Mesothelial cell of epicardium (in vitro differentiated cells): ENCODE measurements around the gene PQBP1. TPM values are rescaled to one million over a fixed set of nuclear protein-coding genes. Genes with fewer than 3 reads are reported as not detected.

ENCODE experiments used
- DNase-seq, 2 experiments: peaks; one replicate each; pipeline ENCODE4 v3.0.0; 2021; ENCODE audit warnings: low spot score in 2 of 2; ENCODE audit not compliant: unreplicated experiment in 2 of 2
- H3K27ac Mint-ChIP-seq: 2 replicates; pipeline ENCODE4 v1.8.0; 2021; ENCODE audit warnings: mixed read lengths
- H3K27me3 Mint-ChIP-seq: 2 replicates; pipeline ENCODE4 v1.8.0; 2021; ENCODE audit warnings: low read depth, mixed read lengths
- H3K36me3 Mint-ChIP-seq: 2 replicates; pipeline ENCODE4 v1.8.0; 2021; ENCODE audit warnings: mixed read lengths
- H3K4me1 Mint-ChIP-seq: 2 replicates; pipeline ENCODE4 v1.8.0; 2021; ENCODE audit warnings: mixed read lengths
- H3K4me3 Mint-ChIP-seq: 2 replicates; pipeline ENCODE4 v1.8.0; 2021; ENCODE audit warnings: mild to moderate bottlenecking, moderate library complexity, mixed read lengths
- H3K9me3 Mint-ChIP-seq: 2 replicates; pipeline ENCODE4 v1.8.0; 2021; ENCODE audit warnings: mixed read lengths
- total RNA-seq: library from RNA; stranded (reverse); gene quantifications from 3 replicates; pipeline ENCODE4 v1.2.1, GENCODE V29; 2021
- TF ChIP-seq, protein P1 (sequence below): fragments of 200-600 bp; sonication (generic); IDR thresholded peaks from one replicate; pipeline ENCODE4 v1.5.0; 2021; ENCODE audit warnings: antibody characterized with exemption; ENCODE audit not compliant: unreplicated experiment

PQBP1 gene
- total RNA-seq, 1 donor from 2014 or later: 62.2 TPM

DNA sequence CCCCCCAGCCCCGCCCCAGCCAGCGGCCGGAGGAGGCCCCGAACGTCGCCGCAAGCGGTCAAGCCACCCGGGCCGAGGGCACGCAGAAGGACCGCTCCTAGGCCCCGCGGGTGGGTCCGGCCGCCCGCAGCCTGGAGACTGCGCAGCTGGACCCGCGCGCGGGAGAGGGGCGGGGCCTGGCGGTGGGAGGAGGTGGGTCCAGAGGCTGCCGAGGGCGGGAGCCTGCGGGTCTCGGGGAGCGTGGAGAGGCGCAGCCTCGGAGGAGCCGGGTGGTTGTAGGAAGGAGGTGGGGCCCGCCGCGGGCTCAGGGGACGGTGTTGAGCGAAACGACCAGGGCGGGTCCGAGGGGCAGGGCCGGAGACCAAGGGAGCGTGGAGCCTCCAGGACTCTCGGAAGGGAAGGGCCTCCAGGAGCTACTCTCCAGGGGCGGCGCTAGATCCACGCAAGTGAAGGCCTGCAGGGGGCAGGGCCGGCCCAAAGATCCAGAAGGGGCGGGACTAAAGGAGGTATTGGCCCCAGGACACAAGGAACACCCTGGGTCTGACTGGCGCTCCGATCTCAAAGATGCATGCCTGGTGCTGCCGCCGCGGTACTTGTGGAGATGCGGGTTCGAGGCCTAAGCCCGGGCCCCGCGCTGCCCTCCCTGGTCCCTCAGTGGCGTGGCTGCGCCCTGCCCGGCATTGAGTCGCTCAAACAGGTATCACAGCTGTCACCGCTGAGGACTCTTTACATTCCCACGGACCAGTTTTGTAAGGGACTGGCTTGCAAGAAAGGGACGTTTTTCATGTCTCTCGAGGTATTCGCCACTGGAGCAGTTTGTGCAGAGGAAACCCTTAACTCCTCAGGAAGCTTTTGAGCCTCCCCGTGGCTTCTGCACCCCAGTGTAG is 6.1 kb upstream of the PQBP1 start:
- H3K9me3 Mint-ChIP-seq: peaks cover 8% of the 10 kb centered on the region

DNA sequence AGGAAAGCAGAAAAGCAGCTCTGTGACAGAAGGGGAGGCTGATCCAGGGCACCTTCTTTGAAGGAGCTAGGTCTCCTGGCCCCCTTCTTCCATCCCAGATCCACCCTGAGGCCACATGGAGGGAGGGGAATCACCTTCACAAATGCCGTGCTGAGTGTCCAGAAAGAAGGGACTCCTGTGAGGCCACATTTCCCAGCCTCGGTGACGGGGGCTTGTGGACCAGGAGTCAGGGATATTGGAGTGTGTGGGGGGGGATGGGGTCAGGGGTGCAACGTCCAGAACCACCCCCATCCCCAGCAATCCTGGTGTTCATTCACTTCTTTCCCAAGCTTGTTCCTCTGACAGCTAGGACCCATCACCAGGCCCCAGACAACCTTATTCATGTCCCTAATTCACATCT is 4.8 kb upstream of the PQBP1 start:
- TF ChIP-seq, protein P1, sequence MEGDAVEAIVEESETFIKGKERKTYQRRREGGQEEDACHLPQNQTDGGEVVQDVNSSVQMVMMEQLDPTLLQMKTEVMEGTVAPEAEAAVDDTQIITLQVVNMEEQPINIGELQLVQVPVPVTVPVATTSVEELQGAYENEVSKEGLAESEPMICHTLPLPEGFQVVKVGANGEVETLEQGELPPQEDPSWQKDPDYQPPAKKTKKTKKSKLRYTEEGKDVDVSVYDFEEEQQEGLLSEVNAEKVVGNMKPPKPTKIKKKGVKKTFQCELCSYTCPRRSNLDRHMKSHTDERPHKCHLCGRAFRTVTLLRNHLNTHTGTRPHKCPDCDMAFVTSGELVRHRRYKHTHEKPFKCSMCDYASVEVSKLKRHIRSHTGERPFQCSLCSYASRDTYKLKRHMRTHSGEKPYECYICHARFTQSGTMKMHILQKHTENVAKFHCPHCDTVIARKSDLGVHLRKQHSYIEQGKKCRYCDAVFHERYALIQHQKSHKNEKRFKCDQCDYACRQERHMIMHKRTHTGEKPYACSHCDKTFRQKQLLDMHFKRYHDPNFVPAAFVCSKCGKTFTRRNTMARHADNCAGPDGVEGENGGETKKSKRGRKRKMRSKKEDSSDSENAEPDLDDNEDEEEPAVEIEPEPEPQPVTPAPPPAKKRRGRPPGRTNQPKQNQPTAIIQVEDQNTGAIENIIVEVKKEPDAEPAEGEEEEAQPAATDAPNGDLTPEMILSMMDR: no peak
- H3K36me3 Mint-ChIP-seq: peaks cover 8% of the 10 kb centered on the region
- no peaks in the 10 kb centered on the region for H3K27me3 Mint-ChIP-seq
- no peak for DNase-seq
- H3K4me3 Mint-ChIP-seq: no peak overlapping the region
- H3K4me1 Mint-ChIP-seq: peaks cover 23% of the 10 kb centered on the region
- H3K9me3 Mint-ChIP-seq: peaks cover 4% of the 10 kb centered on the region
- no peak overlapping the region for H3K27ac Mint-ChIP-seq

More for the DNA sequence above, 6.1 kb upstream of the PQBP1 start:
- H3K36me3 Mint-ChIP-seq: peaks cover 8% of the 10 kb centered on the region
- peaks cover 19% of the 10 kb centered on the region for H3K4me1 Mint-ChIP-seq
- peak overlapping the region; percentile 56 for H3K27ac Mint-ChIP-seq
- DNase-seq: peak; percentile 60 to 74
- TF ChIP-seq, protein P1: peak; percentile 26
- H3K4me3 Mint-ChIP-seq: peak overlapping the region; percentile 77
- no peaks in the 10 kb centered on the region for H3K27me3 Mint-ChIP-seq

DNA sequence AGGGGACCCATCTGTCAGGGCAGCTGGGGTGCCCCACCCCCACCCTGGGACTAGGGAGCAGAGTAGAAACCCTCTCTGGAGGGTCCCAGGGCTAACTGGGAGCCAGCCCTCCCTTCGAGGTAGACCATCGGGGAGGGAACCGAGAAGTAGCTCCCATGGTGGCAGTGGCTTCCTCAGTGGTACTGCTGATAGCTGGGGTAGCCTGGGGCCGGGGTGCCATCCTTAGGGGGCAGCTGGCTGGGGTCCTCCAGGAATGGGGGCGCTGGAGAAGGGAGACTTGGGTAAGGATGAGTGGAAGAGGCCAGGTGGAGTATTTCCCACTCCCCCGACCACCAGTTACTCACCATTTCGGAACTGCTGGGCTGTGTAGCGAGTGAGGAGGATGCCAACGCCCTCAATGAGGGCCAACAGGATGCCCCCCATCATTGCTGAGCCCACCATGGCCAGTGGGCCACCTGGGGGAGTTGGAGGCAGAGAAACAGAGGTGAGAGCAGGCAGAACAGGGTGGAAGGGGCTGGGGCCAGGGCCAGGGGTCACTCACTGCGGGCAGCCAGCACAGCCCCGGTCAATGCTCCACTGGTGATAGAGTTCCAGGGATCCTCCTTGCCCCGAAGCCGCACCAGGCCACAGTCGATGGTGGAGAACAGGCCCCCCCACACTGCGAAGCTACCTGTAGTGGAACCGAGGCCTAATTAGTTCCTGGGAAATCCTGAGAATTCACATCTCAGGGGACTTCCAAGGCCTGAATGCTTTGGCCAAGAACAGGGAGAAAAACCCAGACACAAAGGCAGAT is 4.0 kb upstream of the PQBP1 start:
- Mint-ChIP-seq H3K27me3 (no peaks in the 10 kb centered on the region), H3K27ac (no peak overlapping the region)
- no peak for DNase-seq

DNA sequence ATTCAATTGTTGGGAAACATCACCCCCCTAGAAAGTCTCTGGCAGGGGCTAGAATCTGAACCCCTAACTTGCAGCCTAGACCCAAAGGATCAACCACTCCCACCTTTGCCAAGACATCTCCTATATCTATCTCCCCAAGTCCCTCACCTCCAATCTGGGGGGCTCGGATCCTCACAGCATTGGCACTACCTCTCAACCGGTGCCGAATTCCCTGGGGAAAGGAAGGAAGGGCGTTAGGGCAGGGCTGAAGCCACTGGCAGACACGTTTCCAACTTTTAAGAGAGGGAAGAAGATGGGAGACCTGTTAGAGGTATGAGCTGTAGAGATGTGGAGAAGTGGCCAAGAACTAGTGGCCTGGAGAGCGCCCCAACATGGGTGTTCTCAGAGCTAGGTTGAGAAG is 2.8 kb upstream of the PQBP1 start:
- H3K27me3 Mint-ChIP-seq: no peaks in the 10 kb centered on the region
- H3K4me3 Mint-ChIP-seq: peak overlapping the region; percentile 20
- peaks cover 6% of the 10 kb centered on the region for H3K36me3 Mint-ChIP-seq
- H3K4me1 Mint-ChIP-seq: peaks cover 28% of the 10 kb centered on the region
- TF ChIP-seq, protein P1: no peak
- no peaks in the 10 kb centered on the region for H3K9me3 Mint-ChIP-seq
- no peak overlapping the region for H3K27ac Mint-ChIP-seq
- no peak for DNase-seq

More for the DNA sequence above, 4.0 kb upstream of the PQBP1 start:
- H3K4me3 Mint-ChIP-seq: no peak overlapping the region
- H3K4me1 Mint-ChIP-seq: peaks cover 28% of the 10 kb centered on the region
- H3K36me3 Mint-ChIP-seq: peaks cover 8% of the 10 kb centered on the region
- TF ChIP-seq, protein P1: no peak
- peaks cover 4% of the 10 kb centered on the region for H3K9me3 Mint-ChIP-seq

DNA sequence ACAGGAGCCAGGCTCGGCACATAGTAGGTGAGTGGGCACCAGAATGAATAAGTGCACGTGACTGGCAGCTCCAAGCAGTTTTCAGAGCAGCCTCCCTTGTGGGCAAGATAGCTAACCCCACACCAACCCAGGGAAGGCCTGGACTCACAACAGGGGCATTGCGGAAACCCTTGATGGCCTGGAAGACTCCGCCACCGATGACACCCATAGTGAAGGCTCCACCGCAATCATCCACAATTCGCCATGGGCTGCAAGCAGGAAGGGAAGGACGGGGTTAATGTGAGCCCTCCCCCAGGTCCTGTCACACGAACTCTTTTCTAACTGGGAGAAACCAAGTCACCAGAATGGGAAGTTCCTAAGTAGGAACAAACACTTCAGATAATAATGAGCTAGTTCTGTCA is 1.1 kb upstream of the PQBP1 start:
- no peak for DNase-seq
- peak overlapping the region; percentile 98 for H3K27ac Mint-ChIP-seq
- H3K27me3 Mint-ChIP-seq: no peaks in the 10 kb centered on the region
- H3K36me3 Mint-ChIP-seq: peaks cover 10% of the 10 kb centered on the region
- TF ChIP-seq, protein P1: no peak
- H3K4me3 Mint-ChIP-seq: peak overlapping the region; percentile 79
- peaks cover 21% of the 10 kb centered on the region for H3K4me1 Mint-ChIP-seq
- H3K9me3 Mint-ChIP-seq: no peaks in the 10 kb centered on the region
